GM12878 (cell line): ENCODE measurements around the gene AAGAB. TPM values are rescaled to one million over a fixed set of nuclear protein-coding genes. Genes with fewer than 3 reads are reported as not detected.

ENCODE experiments used
- ATAC-seq: fragments of 200-7000 bp; cut with Tn5 transposase; 3 replicates; pipeline ENCODE4 v1.9.1; 2020; ENCODE audit warnings: mild to moderate bottlenecking, moderate library complexity
- BruUV-seq: library from RNA; stranded (reverse); fragments of 400-500 nt; replicated peaks from 2 replicates; lab custom pipeline; 2021; lab: Mats Ljungman, UMichigan
- CTCF ChIA-PET: fragments of 300-600 bp; sonication (Branson Sonifier 250); formaldehyde crosslinking; extraction: SDS; loops from one replicate; lab custom pipeline; 2021; ENCODE audit warnings: inconsistent platforms; lab: Yijun Ruan, JAX
- POLR2A ChIA-PET: fragments of 350-600 bp; formaldehyde crosslinking; extraction: SDS; loops from one replicate; lab custom pipeline; 2021; ENCODE audit warnings: inconsistent platforms; lab: Charles Lee
- RAD21 ChIA-PET: fragments of 300-600 bp; sonication (Branson Sonifier 250); formaldehyde crosslinking; loops from one replicate; lab custom pipeline; 2023; ENCODE audit warnings: antibody characterized with exemption; ENCODE audit not compliant: unreplicated experiment; lab: Charles Lee
- SMC1A ChIA-PET: fragments of 300-600 bp; sonication (Branson Sonifier 250); formaldehyde crosslinking; loops from one replicate; lab custom pipeline; 2023; ENCODE audit not compliant: unreplicated experiment, uncharacterized antibody; lab: Charles Lee
- DNase-seq: peaks from one replicate; pipeline ENCODE4 v3.0.0-alpha.2; 2011; ENCODE audit warnings: low read depth, low spot score
- FAIRE-seq: peaks from 3 replicates; lab custom pipeline; 2011; peaks lifted over from hg19 to GRCh38; lab: Jason Lieb, UNC
- H2AFZ ChIP-seq: 2 replicates; pipeline ENCODE4 v1.6.0; 2011; ENCODE audit warnings: low read depth, low read length, control low read depth; ENCODE audit not compliant: control insufficient read depth
- H3K27ac ChIP-seq: 2 replicates; pipeline ENCODE4 v1.5.1; 2011; ENCODE audit warnings: control low read depth; ENCODE audit not compliant: control insufficient read depth, insufficient read depth
- H3K27me3 ChIP-seq, 2 experiments: replicated peaks in 1 of 2; 2 replicates each; pipeline versions ENCODE4 v1.6.0 to v1.6.1; 2011; ENCODE audit warnings: low read length in 1 of 2; ENCODE audit not compliant: control insufficient read depth in 2 of 2, insufficient read depth in 2 of 2
- H3K36me3 ChIP-seq, 2 experiments: 2 replicates each; pipeline ENCODE4 v1.5.1; 2011; ENCODE audit warnings: low read length in 1 of 2; ENCODE audit not compliant: control insufficient read depth in 2 of 2, insufficient read depth in 2 of 2
- H3K4me1 ChIP-seq: 2 replicates; pipeline ENCODE4 v1.6.1; 2011; ENCODE audit warnings: mild to moderate bottlenecking, low read length, moderate library complexity, mixed read lengths; ENCODE audit not compliant: control insufficient read depth, insufficient read depth
- H3K4me2 ChIP-seq: 2 replicates; pipeline ENCODE4 v1.6.0; 2011; ENCODE audit warnings: control low read depth; ENCODE audit not compliant: control insufficient read depth, insufficient read depth
- H3K4me3 ChIP-seq: fragments of 200-600 bp; sonication (generic); 2 replicates; pipeline ENCODE4 v1.5.1; 2016
- H3K79me2 ChIP-seq: 2 replicates; pipeline ENCODE4 v1.6.0; 2011; ENCODE audit warnings: low read length; ENCODE audit not compliant: control insufficient read depth, insufficient read depth
- H3K9ac ChIP-seq: 2 replicates; pipeline ENCODE4 v1.8.0; 2011; ENCODE audit warnings: low read length, control low read depth, mixed read lengths; ENCODE audit not compliant: control insufficient read depth, insufficient read depth
- H3K9me3 ChIP-seq: replicated peaks from 3 replicates; pipeline ENCODE4 v1.5.1; 2011; ENCODE audit warnings: mild to moderate bottlenecking, low read length; ENCODE audit not compliant: control insufficient read depth, insufficient read depth
- H4K20me1 ChIP-seq: 2 replicates; pipeline ENCODE4 v1.6.0; 2011; ENCODE audit not compliant: control insufficient read depth, insufficient read depth
- BCL3 ChIP-seq: IDR thresholded peaks from 2 replicates; pipeline ENCODE4 v1.6.1; 2011; ENCODE audit warnings: borderline replicate concordance, low read depth, mild to moderate bottlenecking, moderate library complexity, low read length; ENCODE audit not compliant: insufficient read depth, poor library complexity, severe bottlenecking
- EED ChIP-seq: sonication (generic); IDR thresholded peaks from 2 replicates; pipeline ENCODE4 v1.6.1; 2016; ENCODE audit warnings: antibody characterized with exemption, low read depth
- IRF5 ChIP-seq: fragments of 450-650 bp; IDR thresholded peaks from 2 replicates; pipeline ENCODE4 v1.6.1; 2017; ENCODE audit warnings: borderline replicate concordance
- JUND ChIP-seq: IDR thresholded peaks from 2 replicates; pipeline ENCODE4 v1.6.1; 2012; ENCODE audit warnings: low read depth, mild to moderate bottlenecking, low read length, improper control_type of control experiment, moderate library complexity
- LARP7 ChIP-seq: fragments of 450-650 bp; IDR thresholded peaks from 2 replicates; pipeline ENCODE4 v1.6.1; 2017; ENCODE audit warnings: mild to moderate bottlenecking
- SMAD5 ChIP-seq: IDR thresholded peaks from 2 replicates; pipeline ENCODE4 v1.6.1; 2016; ENCODE audit warnings: antibody characterized with exemption, low read depth
- SPI1 ChIP-seq: IDR thresholded peaks from 2 replicates; pipeline ENCODE4 v1.6.1; 2011; ENCODE audit warnings: low read depth, mild to moderate bottlenecking, low read length, moderate library complexity, borderline replicate concordance; ENCODE audit not compliant: insufficient read depth
- SREBF2 ChIP-seq: IDR thresholded peaks from 2 replicates; pipeline ENCODE4 v1.6.1; 2012; ENCODE audit warnings: mild to moderate bottlenecking, low read length
- STAT3 ChIP-seq: IDR thresholded peaks from 2 replicates; pipeline ENCODE4 v1.6.1; 2011; ENCODE audit warnings: low read depth, low read length, improper control_type of control experiment
- TCF3 ChIP-seq: IDR thresholded peaks from 2 replicates; pipeline ENCODE4 v1.6.1; 2012; ENCODE audit warnings: low read depth, mild to moderate bottlenecking, low read length, borderline replicate concordance; ENCODE audit not compliant: insufficient read depth
- USF1 ChIP-seq: IDR thresholded peaks from 2 replicates; pipeline ENCODE4 v1.6.1; 2011; ENCODE audit warnings: borderline replicate concordance, low read depth, mild to moderate bottlenecking, moderate library complexity, mixed read lengths, low read length; ENCODE audit not compliant: insufficient read depth; ENCODE audit errors: extremely low read length
- ZBED1 ChIP-seq: IDR thresholded peaks from 2 replicates; pipeline ENCODE4 v1.6.1; 2016; ENCODE audit warnings: borderline replicate concordance
- WGBS: methylation state at CpG from one replicate; pipeline ENCODE4 v1.1.6; 2016; ENCODE audit warnings: low lambda C conversion rate; ENCODE audit not compliant: insufficient replicate concordance, insufficient coverage; ENCODE audit errors: missing lambda C conversion rate; 5-methylcytosine and 5-hydroxymethylcytosine counted together
- in situ Hi-C: fragments of 300-500 bp; cut with MboI; formaldehyde crosslinking; loops from 9 replicates; pipeline ENCODE4 v1.14.3; 2018; ENCODE audit warnings: mixed read lengths
- intact Hi-C: fragments of 100-400 bp; cut with micrococcal nuclease; formaldehyde crosslinking; loops from one replicate; pipeline ENCODE4 v1.14.2; 2022; ENCODE audit not compliant: unreplicated experiment
- polyA plus RNA-seq, 11 experiments: library from polyadenylated mRNA; depleted of rRNA in 4 of 11; unstranded in 6 of 11; stranded (reverse) in 5 of 11; fragments of >200 nt; fragmentation: Nextera tagmentation in 4 of 11; fragmentation: Illumina TruSeq in 1 of 11; extraction: Ambion mirVana in 4 of 11; extraction: Trizol in 1 of 11; gene quantifications; 1 replicate in 1 of 11; 2 replicates in 10 of 11; pipeline versions ENCODE4 v1.2.1 to v1.2.3, GENCODE V29; 2011 to 2016; ENCODE audit warnings: inconsistent platforms in 2 of 11, missing spikeins in 2 of 11, low read depth in 1 of 11
- total RNA-seq, 4 experiments: library from RNA; depleted of rRNA in 3 of 4; stranded (reverse); fragments of >200 nt in 3 of 4; fragmentation: Illumina TruSeq in 1 of 4; extraction: Trizol in 1 of 4; gene quantifications; 2 replicates each; pipeline versions ENCODE4 v1.2.1 to v1.2.3, GENCODE V29; 2013 to 2021

Gene AAGAB
- total and polyA plus RNA-seq, 10 of the 15 experiments (the other 5 are each of a cell fraction or from before 2014, with no cell fraction given): 11.4 to 62.3 (median 38.0) TPM

- H2AFZ ChIP-seq: no peak overlapping the region
- no peak for FAIRE-seq
- H3K79me2 ChIP-seq: peaks cover 27% of the 10 kb centered on the region
- ATAC-seq: no peak
- no peak overlapping the region for H3K9ac ChIP-seq
- ChIA-PET CTCF (interaction anchor here (0.9 kb wide), 1 partner anchor 61 kb away, joined by 3 read pairs; no protein-coding TSS in a partner anchor), SMC1A (no interaction called here), POLR2A (interaction anchor here (0.7 kb wide), 1 partner anchor 22 kb away, joined by 3 read pairs; no protein-coding TSS in a partner anchor), RAD21 (interaction anchor here (0.6 to 1.2 kb wide), 3 partner anchors 14 to 592 kb away, joined by 3 read pairs; no protein-coding TSS in a partner anchor)
- no peaks in the 10 kb centered on the region for H3K27me3 ChIP-seq
- no peak overlapping the region for H3K4me3 ChIP-seq
- H3K4me1 ChIP-seq: peaks cover 30% of the 10 kb centered on the region
- no peak for DNase-seq
- in situ Hi-C loops (no loop called here), intact Hi-C loops (loop anchor here (5.0 kb wide), 3 partner anchors 140 to 175 kb away; partner anchors contain the start of gene SMAD3)
- H3K4me2 ChIP-seq: peak overlapping the region; percentile 61
- TF ChIP-seq JUND (no peak), EED (no peak), ZBED1 (no peak), BCL3 (no peak), LARP7 (no peak), TCF3 (no peak), STAT3 (no peak), SMAD5 (no peak), USF1 (no peak), SREBF2 (no peak), SPI1 (no peak), IRF5 (no peak)
- no TSS peak for BruUV-seq
- no peaks in the 10 kb centered on the region for H4K20me1 ChIP-seq
- peaks cover 3% of the 10 kb centered on the region; the same call in 2 of the 3 replicates for H3K9me3 ChIP-seq
- WGBS: 75% methylated on average over 3 of the region's 3 CpGs
- H3K36me3 ChIP-seq: peaks cover 0 to 4% of the 10 kb centered on the region in 2 experiments; a peak in 1 of 4 replicates
- peak overlapping the region; percentile 38; the same call in 1 of the 2 replicates for H3K27ac ChIP-seq
Measured at GRCh38 chr15:67242708-67243111, 11.8 kb downstream of the AAGAB start.
